Measurements from ENCODE around the gene C5orf15.
"Not testable (repeated sequence)": the region's sequence is repeated elsewhere in the genome, so short reads cannot be mapped to it uniquely, and the experiment has no call there.

C5orf15 gene

GRCh38 chr5:133962801-133963476 lies 5.5 kb downstream of the C5orf15 start:
- DNase-seq (ENCODE audit: low read depth), result no peak

- DNase-seq (ENCODE audit: low read depth), result no peak
Measured at GRCh38 chr5:133962131-133962530, 6.3 kb downstream of the C5orf15 start.

- no peak for DNase-seq (ENCODE audit: low read depth)
Measured at GRCh38 chr5:133959643-133960042, 8.8 kb downstream of the C5orf15 start.

GRCh38 chr5:133957591-133957990 lies 10.8 kb downstream of the C5orf15 start:
- no peak for DNase-seq (ENCODE audit: low read depth)

GRCh38 chr5:133957080-133957479 lies 11.3 kb downstream of the C5orf15 start:
- DNase-seq (ENCODE audit: low read depth), result no peak

- DNase-seq (ENCODE audit: low read depth), result not testable (repeated sequence)
Measured at GRCh38 chr5:133956196-133956595, 12.2 kb downstream of the C5orf15 start.

GRCh38 chr5:133953568-133954145 lies 14.8 kb downstream of the C5orf15 start:
- DNase-seq (ENCODE audit: low read depth), result no peak

- DNase-seq (ENCODE audit: low read depth), result no peak
Measured at GRCh38 chr5:133952729-133953567, 15.5 kb downstream of the C5orf15 start.

- no peak for DNase-seq (ENCODE audit: low read depth)
Measured at GRCh38 chr5:133950821-133951612, 17.4 kb downstream of the C5orf15 start.

- DNase-seq (ENCODE audit: low read depth), result no peak
Measured at GRCh38 chr5:133948721-133949120, 19.7 kb downstream of the C5orf15 start.

GRCh38 chr5:133947431-133947841 lies 21.0 kb downstream of the C5orf15 start:
- DNase-seq (ENCODE audit: low read depth), result no peak

GRCh38 chr5:133945568-133945967 lies 22.9 kb downstream of the C5orf15 start:
- DNase-seq (ENCODE audit: low read depth), result no peak

- DNase-seq (ENCODE audit: low read depth), result no peak
Measured at GRCh38 chr5:133944263-133945185, 23.9 kb downstream of the C5orf15 start.

- DNase-seq (ENCODE audit: low read depth), result no peak
Measured at GRCh38 chr5:133943475-133943817, 25.0 kb downstream of the C5orf15 start.

- DNase-seq (ENCODE audit: low read depth), result no peak
Measured at GRCh38 chr5:133942614-133943474, 25.6 kb downstream of the C5orf15 start.

- DNase-seq (ENCODE audit: low read depth), result no peak
Measured at GRCh38 chr5:133941456-133942196, 26.8 kb downstream of the C5orf15 start.

- DNase-seq (ENCODE audit: low read depth), result no peak
Measured at GRCh38 chr5:133939668-133940067, 28.8 kb downstream of the C5orf15 start.

GRCh38 chr5:133938929-133939328 lies 29.5 kb downstream of the C5orf15 start:
- no peak for DNase-seq (ENCODE audit: low read depth)

GRCh38 chr5:133938039-133938821 lies 30.2 kb downstream of the C5orf15 start:
- DNase-seq (ENCODE audit: low read depth), result no peak
